SHP77 treated with DMSO at 0.1 percent for 48 hours (cell line): Measurements from ENCODE around the gene CYFIP1.

Experiments
- DNase-seq: peaks from one replicate; lab custom pipeline; 2025; lab: John Stamatoyannopoulos, UW

Gene CYFIP1

GRCh38 chr15:22918056-22918455 is 62.1 kb downstream of the CYFIP1 start:
- DNase-seq = no peak

- no peak for DNase-seq
Observed at GRCh38 chr15:22917556-22917955, 62.6 kb downstream of the CYFIP1 start.

DNA sequence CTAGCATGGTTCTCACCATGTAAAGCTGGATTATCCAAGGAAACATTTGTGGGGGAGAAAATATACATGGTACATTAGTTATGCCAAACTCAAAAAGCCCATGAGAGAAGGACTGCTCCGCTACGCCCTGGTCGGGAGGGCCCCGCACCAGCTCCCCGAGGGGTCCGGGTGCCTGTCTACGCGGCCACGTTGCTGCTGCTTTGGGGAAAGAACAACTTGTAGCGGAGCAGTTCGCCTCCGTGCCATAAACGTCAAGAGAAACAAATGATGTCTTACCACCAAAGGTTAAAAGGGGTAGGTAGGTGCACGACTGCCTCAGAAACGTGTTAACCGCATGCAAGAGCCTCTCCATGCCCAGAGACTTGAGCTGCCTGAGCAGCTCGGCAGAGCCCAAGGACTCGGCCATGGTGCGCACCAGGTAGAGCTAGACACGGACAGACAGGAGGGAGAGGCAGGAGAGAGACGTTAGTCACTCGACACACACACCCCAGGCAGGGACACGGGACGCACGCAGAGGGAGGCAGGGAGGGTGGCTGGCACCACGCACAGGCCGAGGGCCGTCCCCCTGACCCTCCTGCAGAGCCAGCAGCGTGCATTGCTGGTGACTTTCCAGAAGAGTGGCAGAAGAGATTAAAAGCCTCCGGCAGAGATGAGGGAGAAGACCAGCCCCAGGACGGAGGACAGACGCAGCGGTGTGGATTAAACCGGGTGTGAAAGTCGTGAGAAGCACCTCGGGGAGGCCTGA is 63.4 kb downstream of the CYFIP1 start:
- DNase-seq = no peak

GRCh38 chr15:22915866-22916515 is 64.2 kb downstream of the CYFIP1 start:
- DNase-seq = no peak

GRCh38 chr15:22913646-22914380 is 66.4 kb downstream of the CYFIP1 start:
- no peak for DNase-seq

DNA sequence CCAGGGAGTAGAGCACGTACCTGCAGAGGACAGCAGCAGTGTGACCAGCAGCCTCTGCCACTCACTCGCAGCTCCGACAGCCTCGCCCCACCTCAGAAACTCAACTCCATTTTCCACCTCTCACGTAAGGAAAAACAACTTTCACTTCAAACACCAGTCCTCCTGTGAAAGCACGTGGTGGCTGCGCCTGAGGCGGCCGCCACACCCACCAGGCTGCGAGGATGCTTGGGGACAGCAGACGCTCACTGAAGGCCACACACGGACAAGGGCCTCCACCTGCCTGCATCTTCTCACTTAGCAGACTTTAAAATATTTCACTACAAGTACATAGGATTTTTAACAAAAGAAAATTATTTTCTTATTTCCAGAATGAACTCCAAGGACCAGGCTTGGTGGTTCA is 67.9 kb downstream of the CYFIP1 start:
- no peak for DNase-seq

DNA sequence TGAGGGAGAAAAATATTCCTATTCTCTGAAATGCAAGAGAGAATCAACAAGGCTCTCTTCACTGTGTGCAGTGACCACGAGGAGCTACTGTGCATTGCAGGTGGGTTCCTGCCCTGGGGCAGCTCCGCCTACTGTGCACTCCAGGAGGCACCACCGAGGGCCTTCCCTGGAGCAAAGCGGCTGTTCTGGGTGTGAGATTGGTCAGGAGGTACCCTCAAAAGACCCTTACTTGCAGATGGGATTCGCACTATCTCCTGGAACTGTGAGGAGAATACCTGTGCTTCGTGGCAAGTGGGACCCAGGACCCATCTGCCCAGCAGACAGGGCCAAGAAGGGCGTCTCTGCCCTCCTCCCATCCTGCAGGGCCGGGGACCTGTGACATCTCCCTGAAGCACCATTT is 68.9 kb downstream of the CYFIP1 start:
- no peak for DNase-seq

GRCh38 chr15:22908830-22909229 is 71.3 kb downstream of the CYFIP1 start:
- DNase-seq = no peak

DNA sequence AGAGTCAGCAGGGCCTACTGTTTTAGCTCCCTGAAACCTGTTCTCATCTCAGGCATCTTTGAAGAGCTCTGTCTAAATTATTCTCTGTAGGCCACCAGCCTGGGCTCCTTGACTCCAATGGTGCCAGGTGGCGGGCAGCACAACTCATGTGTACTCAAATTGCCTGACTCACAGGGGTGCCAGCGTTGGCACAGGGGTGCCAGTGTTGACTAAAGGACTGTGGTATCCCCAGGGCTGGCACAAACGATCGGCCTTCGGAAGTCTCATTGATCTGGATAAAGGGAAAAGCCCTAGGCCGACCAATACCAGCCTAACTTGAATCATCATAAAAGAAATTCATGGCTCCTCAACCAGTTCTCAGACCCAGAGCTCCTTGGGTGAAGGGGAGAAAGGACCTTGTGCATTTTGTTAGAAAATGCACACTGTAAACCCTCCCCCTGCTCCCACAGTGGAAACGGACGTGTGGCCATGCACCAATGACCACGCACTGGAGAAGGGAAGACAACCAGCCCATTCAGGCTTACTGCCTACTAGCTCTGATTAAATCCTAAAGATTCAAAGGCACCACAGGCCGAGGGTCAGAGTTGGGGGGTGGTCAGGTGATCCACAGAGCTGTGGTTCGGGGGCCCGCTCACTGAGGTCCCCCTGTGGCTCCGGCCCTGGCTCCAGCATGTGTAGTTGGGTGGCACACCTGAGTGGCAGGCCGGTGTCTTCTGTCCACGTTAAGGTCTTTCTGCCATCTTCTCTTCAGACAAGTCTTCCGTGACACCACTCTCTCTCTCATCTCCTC is 72.8 kb downstream of the CYFIP1 start:
- no peak for DNase-seq

DNA sequence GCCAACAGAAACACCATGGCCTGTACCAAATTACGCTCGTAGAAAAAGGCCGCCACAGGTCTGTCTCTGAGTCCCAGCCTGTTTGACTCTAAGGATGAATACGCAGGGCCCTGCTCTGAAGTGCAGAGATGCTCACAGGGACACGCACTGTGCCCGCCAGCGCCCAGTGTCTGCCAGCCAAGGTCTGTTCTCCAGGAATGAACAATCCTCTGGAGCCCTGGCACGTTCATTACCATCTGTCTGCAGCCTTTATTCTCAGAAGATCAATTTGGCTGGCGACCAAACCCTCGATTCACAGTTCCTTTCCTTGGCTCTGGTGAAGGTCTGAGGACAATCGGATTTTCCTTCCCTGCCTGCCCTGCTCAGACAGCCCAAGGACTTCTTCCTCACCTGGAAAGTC is 75.4 kb downstream of the CYFIP1 start:
- DNase-seq = no peak

DNA sequence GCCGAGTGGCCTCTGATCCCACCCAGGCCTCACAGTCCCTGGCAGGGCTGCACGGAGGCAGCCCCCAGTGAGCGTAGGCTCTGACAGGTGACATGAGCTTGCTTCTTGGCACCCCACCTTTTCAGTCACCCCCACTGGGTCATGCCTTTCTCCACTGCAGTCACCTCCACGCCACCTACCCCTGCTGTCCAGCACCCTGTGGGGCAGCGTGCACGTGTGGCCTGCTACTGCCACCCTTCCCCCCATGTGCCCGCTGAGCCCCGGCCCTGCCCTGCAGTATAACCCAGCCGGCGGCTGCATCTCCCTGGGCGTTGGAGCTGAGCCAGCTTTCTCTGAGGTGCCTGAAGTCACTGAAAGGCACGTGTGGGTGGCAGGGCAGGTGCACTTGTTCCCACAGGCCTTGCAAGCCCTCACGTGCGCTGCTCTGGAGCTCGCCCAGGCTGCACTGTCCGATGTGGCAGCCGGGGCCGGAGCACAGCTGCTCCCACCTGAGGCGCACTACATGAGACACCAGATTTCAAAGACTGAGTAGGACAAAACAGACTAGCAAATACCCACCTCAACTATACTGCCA is 76.1 kb downstream of the CYFIP1 start:
- DNase-seq = peak; percentile 86

- DNase-seq = no peak
Observed at GRCh38 chr15:22903427-22903826, 76.7 kb downstream of the CYFIP1 start.

- no peak for DNase-seq
Observed at GRCh38 chr15:22902981-22903380, 77.2 kb downstream of the CYFIP1 start.

DNA sequence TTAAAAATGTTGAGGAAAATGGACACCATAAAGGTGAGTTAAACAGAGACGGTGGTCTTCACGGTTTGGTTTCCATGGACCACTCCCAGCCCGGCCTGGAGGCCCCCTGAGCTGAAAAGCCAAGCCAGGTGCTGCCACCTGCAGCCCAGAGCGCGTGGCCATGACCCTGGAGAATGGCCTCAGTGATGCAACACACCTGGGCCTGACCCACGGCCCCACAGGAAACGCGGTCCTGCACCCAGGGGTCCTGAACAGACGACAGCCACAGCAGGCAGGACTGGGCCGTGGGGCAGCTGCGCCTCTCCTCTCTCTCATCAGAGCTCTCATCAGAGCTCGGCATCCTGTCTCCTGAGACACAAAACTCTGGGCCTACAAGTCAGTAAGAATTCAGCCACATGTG is 77.6 kb downstream of the CYFIP1 start:
- DNase-seq = no peak

GRCh38 chr15:22902046-22902445 is 78.1 kb downstream of the CYFIP1 start:
- DNase-seq = no peak

DNA sequence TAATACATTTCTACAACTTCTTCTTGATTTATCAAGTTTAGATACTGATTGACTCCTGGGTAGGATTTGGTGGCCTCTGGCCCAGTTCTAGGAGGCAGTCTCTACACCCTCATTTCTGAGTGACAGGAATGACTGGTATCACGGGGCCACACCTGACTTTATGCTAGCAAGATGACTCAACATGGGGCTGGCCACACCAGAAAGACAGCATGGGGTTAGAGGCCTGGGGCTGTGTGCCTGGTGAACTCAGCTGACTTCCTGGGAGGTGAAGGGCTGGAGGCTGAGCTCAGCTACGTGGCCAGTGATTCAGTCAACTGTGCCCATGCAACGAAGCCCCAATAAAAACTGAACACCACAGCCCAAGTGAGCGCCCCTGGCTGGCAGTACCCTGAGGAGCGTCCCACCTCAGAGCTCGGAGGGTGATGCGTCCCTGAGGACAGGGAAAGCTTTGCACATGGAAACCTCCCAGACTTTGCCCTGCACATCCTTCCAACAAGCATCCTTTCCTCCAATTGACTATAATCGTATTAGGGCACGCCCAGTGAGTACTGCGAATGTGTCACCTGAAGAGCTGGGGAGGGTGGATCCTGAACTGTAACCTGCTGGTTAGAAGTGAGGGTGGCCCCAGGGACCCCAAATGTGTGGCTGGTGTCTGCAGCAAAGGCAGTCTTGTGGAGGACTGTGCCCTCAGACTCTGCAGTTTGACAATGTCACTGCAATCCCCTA is 84.5 kb downstream of the CYFIP1 start:
- no peak for DNase-seq

- DNase-seq = no peak
Observed at GRCh38 chr15:22893881-22894280, 86.3 kb downstream of the CYFIP1 start.

DNA sequence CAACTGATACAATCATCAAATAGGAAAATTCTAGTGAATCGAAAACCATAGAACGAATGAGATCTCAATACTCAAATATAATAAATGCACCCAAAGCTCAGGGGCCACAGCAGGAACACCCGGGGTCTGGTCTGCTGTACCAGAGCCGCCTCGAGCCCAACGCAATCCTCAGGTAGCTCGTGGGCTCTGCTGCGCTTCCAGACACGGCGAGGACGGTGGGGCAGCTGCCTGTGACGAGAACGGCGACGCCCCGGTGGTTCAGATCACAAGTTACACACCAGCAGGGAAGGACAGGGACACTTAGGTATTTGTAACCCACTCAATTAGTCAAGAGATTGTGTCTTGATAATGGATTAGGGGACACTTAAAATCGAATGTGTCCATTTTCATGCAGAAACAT is 87.1 kb downstream of the CYFIP1 start:
- DNase-seq = no peak

DNA sequence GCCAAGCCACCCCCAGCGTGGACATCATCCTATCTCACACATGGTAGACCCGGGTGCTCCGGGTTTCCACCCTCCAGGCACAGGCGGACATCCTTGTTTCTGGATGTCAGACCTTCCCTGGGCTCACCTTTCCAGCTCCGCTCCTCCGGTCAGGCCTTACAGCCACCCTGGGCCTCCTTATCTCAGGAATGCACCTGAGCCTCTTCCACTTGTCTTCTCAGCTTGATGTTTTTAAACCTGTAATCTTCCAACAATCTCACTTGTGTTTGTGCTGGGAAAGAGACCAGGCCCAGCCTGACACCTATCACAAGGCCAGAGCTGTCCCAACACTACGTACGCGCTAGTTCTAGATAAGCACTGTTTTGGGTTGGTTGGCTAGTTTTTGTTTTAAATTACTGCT is 87.8 kb downstream of the CYFIP1 start:
- DNase-seq = no peak

- DNase-seq = no peak
Observed at GRCh38 chr15:22891426-22892210, 88.5 kb downstream of the CYFIP1 start.

- no peak for DNase-seq
Observed at GRCh38 chr15:22890296-22890695, 89.9 kb downstream of the CYFIP1 start.
